KMS-11 (cell line): ENCODE measurements around the gene PTPRN2.

ENCODE experiments used
- H2AFZ ChIP-seq: fragments of 200-600 bp; sonication (generic); 2 replicates; pipeline ENCODE4 v1.6.1; 2016; ENCODE audit warnings: antibody characterized with exemption, mixed run types, low read depth
- H3K27ac ChIP-seq: fragments of 200-600 bp; sonication (generic); 2 replicates; pipeline ENCODE4 v1.6.1; 2016; ENCODE audit warnings: mild to moderate bottlenecking, mixed run types
- H3K27me3 ChIP-seq: fragments of 200-600 bp; sonication (generic); 2 replicates; pipeline ENCODE4 v1.6.1; 2017; ENCODE audit warnings: mild to moderate bottlenecking, low read depth, mixed run types, moderate library complexity; ENCODE audit not compliant: insufficient read depth
- H3K36me3 ChIP-seq: fragments of 200-600 bp; sonication (generic); 2 replicates; pipeline ENCODE4 v1.6.1; 2017; ENCODE audit warnings: mild to moderate bottlenecking, mixed run types; ENCODE audit not compliant: insufficient read depth
- H3K4me1 ChIP-seq: fragments of 200-600 bp; sonication (generic); 2 replicates; pipeline ENCODE4 v1.6.1; 2016; ENCODE audit warnings: mild to moderate bottlenecking, low read depth, mixed run types; ENCODE audit not compliant: poor library complexity, severe bottlenecking
- H3K4me2 ChIP-seq: fragments of 200-600 bp; sonication (generic); 2 replicates; pipeline ENCODE4 v1.7.0; 2016; ENCODE audit warnings: mild to moderate bottlenecking, mixed run types
- H3K4me3 ChIP-seq: fragments of 200-600 bp; sonication (generic); IDR thresholded peaks from 2 replicates; pipeline ENCODE4 v1.6.1; 2017; ENCODE audit warnings: low read depth, low read length, mixed read lengths; ENCODE audit not compliant: insufficient read depth
- H3K79me2 ChIP-seq: fragments of 200-600 bp; sonication (generic); 2 replicates; pipeline ENCODE4 v1.6.1; 2016; ENCODE audit warnings: low read depth, mixed run types; ENCODE audit not compliant: insufficient read depth
- H3K9ac ChIP-seq: fragments of 200-600 bp; sonication (generic); 2 replicates; pipeline ENCODE4 v1.6.1; 2016; ENCODE audit warnings: mild to moderate bottlenecking, mixed run types
- H4K20me1 ChIP-seq: fragments of 200-600 bp; sonication (generic); 2 replicates; pipeline ENCODE4 v1.6.1; 2016; ENCODE audit warnings: mild to moderate bottlenecking, mixed run types; ENCODE audit not compliant: insufficient read depth
- TF ChIP-seq, protein P1 (sequence below): fragments of 200-600 bp; sonication (generic); conservative IDR thresholded peaks from 2 replicates; pipeline ENCODE4 v1.6.1; 2017; ENCODE audit warnings: low read depth, mild to moderate bottlenecking, antibody characterized with exemption, low read length, moderate library complexity, mixed read lengths

The PTPRN2 gene

DNA sequence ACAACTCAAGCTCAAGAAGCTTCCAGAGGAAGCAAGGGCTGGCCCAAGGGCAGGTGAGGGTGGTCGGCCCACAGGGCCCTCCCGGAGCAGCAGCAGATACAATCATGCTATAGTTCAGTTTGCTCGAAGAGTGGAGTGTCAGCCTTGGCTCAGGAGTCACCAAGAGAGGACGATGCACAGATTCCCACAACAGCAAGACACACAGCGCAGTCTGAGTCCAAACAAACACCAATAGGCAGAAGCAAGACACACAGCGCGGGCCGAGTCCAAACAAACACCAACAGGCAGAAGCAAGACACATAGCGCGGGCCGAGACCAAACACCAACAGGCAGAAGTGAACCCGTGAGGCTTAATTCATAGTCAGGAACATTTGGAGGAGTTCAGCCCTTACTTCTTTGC is 138.4 kb downstream of the PTPRN2 start:
- H4K20me1 ChIP-seq, result no peaks in the 10 kb centered on the region
- no peaks in the 10 kb centered on the region for H3K36me3 ChIP-seq
- H3K27ac ChIP-seq, result no peak overlapping the region
- H3K79me2 ChIP-seq, result no peaks in the 10 kb centered on the region
- H3K27me3 ChIP-seq, result peaks cover 18% of the 10 kb centered on the region; the same call in 1 of the 2 replicates
- no peak overlapping the region for H2AFZ ChIP-seq
- no peak overlapping the region for H3K9ac ChIP-seq
- TF ChIP-seq, protein P1, sequence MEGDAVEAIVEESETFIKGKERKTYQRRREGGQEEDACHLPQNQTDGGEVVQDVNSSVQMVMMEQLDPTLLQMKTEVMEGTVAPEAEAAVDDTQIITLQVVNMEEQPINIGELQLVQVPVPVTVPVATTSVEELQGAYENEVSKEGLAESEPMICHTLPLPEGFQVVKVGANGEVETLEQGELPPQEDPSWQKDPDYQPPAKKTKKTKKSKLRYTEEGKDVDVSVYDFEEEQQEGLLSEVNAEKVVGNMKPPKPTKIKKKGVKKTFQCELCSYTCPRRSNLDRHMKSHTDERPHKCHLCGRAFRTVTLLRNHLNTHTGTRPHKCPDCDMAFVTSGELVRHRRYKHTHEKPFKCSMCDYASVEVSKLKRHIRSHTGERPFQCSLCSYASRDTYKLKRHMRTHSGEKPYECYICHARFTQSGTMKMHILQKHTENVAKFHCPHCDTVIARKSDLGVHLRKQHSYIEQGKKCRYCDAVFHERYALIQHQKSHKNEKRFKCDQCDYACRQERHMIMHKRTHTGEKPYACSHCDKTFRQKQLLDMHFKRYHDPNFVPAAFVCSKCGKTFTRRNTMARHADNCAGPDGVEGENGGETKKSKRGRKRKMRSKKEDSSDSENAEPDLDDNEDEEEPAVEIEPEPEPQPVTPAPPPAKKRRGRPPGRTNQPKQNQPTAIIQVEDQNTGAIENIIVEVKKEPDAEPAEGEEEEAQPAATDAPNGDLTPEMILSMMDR, result no peak
- H3K4me1 ChIP-seq, result no peaks in the 10 kb centered on the region
- H3K4me2 ChIP-seq, result no peak overlapping the region
- no peak overlapping the region for H3K4me3 ChIP-seq

GRCh38 chr7:158448430-158449100 is 139.1 kb downstream of the PTPRN2 start:
- no peak overlapping the region for H3K4me3 ChIP-seq
- no peaks in the 10 kb centered on the region for H3K79me2 ChIP-seq
- H3K9ac ChIP-seq, result no peak overlapping the region
- no peaks in the 10 kb centered on the region for H4K20me1 ChIP-seq
- H3K27me3 ChIP-seq, result peaks cover 25% of the 10 kb centered on the region; the same call in 1 of the 2 replicates
- no peak overlapping the region for H3K27ac ChIP-seq
- TF ChIP-seq, protein P1, result no peak
- H3K4me1 ChIP-seq, result no peaks in the 10 kb centered on the region
- no peak overlapping the region for H3K4me2 ChIP-seq
- no peaks in the 10 kb centered on the region for H3K36me3 ChIP-seq
- no peak overlapping the region for H2AFZ ChIP-seq

DNA sequence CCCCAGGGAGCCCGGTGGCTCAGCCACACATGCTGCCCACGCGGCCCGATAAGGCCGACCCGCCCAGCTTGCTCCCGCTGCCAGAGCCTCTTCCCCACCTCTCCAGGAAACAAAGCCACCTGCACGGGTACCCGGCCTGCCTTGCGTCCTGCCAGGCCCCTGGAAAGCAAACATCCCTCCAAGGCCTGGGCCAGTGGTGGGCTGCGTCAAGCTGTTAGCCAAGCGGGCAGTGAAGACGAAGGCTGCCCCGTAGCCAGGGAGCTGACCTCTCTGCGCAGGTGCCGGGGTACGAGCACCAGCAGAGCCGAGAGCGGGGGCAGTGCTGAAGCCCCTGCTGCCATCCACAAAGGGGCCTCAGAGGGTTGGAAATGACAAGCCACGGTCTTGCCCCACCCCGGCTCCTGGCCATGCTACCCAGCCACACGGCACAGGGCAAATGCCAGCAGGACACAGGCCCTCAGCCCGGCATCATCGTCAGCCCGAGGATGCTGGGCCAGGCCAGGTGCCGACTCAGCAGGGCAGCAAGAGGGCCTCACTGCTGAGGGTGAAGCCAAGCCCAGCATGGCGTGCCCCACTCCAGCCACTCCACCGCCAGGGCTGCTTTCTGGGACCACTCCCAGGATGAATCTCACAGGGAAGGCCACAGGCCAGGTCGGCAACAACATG is 140.0 kb downstream of the PTPRN2 start:
- Histone ChIP-seq H3K4me3 (no peak overlapping the region), H3K4me1 (no peaks in the 10 kb centered on the region), H4K20me1 (no peaks in the 10 kb centered on the region), H3K27me3 (peaks cover 26% of the 10 kb centered on the region; the same call in 1 of the 2 replicates), H2AFZ (no peak overlapping the region), H3K27ac (no peak overlapping the region), H3K79me2 (no peaks in the 10 kb centered on the region), H3K9ac (no peak overlapping the region), H3K36me3 (no peaks in the 10 kb centered on the region), H3K4me2 (no peak overlapping the region)
- TF ChIP-seq, protein P1, result no peak

DNA sequence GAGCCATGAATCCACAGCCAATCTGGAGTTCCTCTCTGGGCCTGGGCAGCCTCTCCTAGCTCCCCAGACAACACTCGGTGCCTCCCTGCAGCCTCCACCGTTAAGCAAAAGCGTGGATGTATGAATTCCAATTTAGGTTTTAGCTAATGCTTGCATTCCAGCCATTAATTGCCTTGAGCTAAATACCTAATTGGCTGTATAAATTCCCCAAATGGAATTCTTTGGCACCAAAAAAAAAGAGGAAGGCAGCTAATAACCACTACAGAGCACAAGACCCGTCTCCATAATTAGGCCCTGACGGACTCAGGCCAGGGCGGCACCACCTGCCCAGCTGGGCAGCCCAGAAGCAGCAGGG is 140.5 kb downstream of the PTPRN2 start:
- no peaks in the 10 kb centered on the region for H3K4me1 ChIP-seq
- TF ChIP-seq, protein P1, result no peak
- H3K36me3 ChIP-seq, result no peaks in the 10 kb centered on the region
- H3K27ac ChIP-seq, result no peak overlapping the region
- peaks cover 26% of the 10 kb centered on the region; the same call in 1 of the 2 replicates for H3K27me3 ChIP-seq
- H2AFZ ChIP-seq, result no peak overlapping the region
- no peak overlapping the region for H3K9ac ChIP-seq
- no peaks in the 10 kb centered on the region for H4K20me1 ChIP-seq
- H3K79me2 ChIP-seq, result no peaks in the 10 kb centered on the region
- no peak overlapping the region for H3K4me2 ChIP-seq
- H3K4me3 ChIP-seq, result no peak overlapping the region
